NCI-H1417 (cell line): ENCODE measurements around the gene GPR37L1.

Source experiments
- DNase-seq, 3 experiments: peaks; one replicate each; lab custom pipeline; 2025; lab: John Stamatoyannopoulos, UW

GPR37L1 gene, protein sequence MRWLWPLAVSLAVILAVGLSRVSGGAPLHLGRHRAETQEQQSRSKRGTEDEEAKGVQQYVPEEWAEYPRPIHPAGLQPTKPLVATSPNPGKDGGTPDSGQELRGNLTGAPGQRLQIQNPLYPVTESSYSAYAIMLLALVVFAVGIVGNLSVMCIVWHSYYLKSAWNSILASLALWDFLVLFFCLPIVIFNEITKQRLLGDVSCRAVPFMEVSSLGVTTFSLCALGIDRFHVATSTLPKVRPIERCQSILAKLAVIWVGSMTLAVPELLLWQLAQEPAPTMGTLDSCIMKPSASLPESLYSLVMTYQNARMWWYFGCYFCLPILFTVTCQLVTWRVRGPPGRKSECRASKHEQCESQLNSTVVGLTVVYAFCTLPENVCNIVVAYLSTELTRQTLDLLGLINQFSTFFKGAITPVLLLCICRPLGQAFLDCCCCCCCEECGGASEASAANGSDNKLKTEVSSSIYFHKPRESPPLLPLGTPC

DNA sequence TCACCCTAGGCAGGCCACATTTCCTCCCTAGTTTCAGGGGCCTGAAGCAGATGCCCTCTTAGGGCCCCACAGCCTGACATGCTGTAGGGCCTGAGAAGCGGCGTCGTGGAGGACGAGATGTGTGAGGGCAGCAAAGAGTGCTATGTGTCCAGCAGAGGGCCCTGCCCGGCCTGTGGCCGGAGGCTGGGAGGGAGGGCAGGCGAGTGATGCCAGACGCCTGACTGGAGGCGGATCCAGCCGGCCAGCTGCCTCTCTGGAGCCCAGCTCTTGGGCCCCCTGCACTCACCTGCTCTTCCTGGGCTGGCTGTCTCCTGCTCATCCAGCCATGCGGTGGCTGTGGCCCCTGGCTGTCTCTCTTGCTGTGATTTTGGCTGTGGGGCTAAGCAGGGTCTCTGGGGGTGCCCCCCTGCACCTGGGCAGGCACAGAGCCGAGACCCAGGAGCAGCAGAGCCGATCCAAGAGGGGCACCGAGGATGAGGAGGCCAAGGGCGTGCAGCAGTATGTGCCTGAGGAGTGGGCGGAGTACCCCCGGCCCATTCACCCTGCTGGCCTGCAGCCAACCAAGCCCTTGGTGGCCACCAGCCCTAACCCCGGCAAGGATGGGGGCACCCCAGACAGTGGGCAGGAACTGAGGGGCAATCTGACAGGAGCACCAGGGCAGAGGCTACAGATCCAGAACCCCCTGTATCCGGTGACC is at the start of gene GPR37L1:
Gene GPR37L1, plus strand, starts transcription at position 279 of the 697 bp plus-strand sequence. Its CDS starts 47 bp downstream, at position 326.
- DNase-seq, result peak in 2 of 3 experiments; percentile 16 to 48

DNA sequence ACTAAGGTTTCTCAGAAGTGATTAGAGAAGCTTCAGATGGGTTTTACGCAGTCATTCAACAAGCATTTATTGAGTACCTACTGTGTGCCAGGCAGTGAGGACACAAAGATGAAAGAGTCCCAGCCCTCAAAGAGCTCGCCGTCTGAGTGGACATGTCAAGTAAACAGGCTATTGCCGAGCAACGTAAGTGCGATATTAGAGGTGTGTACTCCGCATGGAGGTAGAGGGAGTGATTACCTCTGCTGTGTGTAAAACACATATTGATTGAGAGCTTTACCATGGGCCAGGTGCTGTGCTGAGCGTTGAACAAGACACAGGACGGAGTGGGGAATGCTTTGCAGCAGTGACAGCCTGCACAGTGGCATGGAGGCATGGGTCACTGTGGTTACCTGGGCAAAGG is 49.5 kb upstream of the GPR37L1 start:
- no peak for DNase-seq

- DNase-seq, result peak in 1 of 3 experiments; percentile 68
These were observed 47.7 kb upstream of the GPR37L1 start for GRCh38 chr1:202074985-202075384.

- DNase-seq, result peak in 1 of 3 experiments; percentile 68
These were observed 47.3 kb upstream of the GPR37L1 start for GRCh38 chr1:202075389-202075788.

DNA sequence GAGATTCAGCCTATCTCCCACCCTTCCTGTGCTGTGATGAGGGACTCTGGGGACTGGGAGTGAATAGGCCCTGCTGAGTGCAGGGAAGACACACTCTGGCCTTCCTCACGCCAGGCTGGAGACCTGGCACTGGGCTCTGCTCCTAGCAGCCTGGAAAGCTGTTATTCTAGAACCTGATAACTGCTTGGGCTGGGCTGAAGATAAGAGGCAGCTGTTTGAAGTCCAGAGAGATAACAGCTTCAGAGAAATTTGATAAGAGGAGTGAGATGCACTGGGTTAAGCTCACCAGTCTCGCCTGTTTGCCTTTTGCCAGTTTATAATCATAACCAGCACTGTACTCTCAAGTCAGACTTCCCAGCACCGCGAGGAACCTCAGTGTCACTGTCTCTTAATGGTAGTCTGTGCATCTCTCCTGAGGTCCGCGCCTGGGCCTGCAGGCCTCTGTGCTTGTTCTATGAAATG is 46.6 kb upstream of the GPR37L1 start:
- peak in 1 of 3 experiments; percentile 75 for DNase-seq

- DNase-seq, result no peak
These were observed 44.5 kb upstream of the GPR37L1 start for GRCh38 chr1:202078241-202078640.

- DNase-seq, result peak in 1 of 3 experiments; percentile 23
These were observed 40.7 kb upstream of the GPR37L1 start for GRCh38 chr1:202081992-202082391.

GRCh38 chr1:202084791-202085681 is 37.7 kb upstream of the GPR37L1 start:
- DNase-seq, result peak; percentile 77 to 83 (median 78)

DNA sequence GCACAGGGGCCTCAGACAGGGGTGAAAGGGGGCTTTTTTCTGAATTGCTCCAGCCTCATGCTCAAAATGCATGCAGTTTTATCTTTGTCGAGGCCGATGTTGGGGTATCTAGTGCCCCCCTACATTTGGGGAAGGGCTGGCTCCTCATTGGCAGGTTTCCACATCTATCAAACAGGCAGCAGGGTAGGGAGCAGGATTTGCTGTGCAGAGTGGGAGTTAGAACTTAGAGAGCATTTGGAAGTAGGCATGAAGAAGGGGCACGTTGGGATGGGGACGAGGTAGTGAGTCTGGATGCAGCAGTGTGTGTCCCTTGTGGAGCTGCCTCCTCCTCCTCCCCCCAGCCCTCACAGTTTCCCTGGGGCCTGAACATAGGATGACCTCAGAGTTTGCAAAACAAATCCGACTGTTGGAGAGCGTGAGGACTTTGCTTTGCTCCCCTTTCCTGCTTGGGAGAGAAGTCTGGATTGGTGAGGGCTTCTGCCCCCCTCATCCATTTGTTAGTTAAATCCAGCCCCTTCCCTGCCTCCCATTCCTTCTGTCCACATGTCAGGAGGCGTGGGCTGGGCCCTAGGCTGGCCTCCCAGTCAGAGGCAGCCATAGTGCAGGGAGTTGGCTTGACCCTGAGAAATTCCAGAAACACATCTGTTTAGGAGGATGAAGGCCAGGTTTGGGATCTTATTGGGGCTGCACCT is 36.9 kb upstream of the GPR37L1 start:
- DNase-seq, result peak in 1 of 3 experiments; percentile 48

DNA sequence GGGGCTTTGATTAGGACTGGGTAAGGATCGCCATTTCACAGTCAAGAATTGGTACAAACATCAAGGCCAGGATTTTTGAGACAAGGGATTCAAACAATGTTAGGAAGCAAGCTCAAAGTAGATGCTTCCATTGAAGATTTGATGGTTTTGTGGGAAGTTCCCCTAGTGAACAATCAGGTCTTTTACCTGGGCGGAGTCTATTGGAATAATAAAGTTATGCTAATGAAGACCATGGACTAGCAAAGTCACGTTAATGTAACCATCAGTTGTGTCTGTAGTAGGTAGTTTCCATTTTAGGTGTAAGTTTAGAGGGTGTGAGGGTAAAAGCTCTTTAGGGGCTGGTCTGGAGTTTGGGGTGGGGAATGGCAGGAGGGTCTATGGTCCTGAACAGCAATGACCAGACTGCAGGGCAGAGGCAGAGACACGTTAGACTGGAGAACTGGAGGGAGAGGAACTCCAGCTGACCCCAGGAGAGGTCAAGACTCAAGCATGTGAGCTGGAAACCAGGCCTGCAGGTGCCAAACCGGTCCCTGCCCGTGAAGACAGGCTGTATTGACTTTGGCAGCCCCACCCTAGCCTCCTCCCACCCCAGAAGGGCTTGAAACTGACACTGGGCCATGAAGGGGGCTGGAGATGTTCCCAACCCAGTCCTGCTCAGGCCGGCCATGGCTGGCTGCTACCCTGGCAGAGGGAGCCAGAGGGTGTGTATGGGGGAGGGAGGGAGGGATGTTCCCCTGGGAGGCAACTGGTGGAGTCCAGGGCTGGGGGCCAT is 36.0 kb upstream of the GPR37L1 start:
- peak in 1 of 3 experiments; percentile 86 for DNase-seq

DNA sequence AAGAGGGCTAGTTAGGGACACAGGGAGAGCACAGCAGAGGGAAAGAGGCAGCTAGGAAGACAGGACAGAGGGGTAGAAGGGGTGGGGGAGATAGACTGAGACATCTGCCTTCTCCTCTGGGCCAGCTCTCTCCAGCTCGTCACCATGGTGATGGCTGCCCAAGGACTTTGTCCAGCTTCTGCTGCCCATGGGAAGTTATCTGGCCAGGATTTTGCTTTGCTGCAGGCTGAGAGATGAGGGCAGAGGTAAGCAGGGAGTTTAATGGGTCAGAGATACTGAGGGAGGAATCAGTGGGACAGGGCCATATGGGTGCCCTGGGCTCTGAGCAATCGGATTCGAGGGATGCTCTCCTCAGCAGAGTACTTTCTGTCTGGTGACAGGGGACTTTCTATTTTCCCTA is 34.5 kb upstream of the GPR37L1 start:
- peak in 2 of 3 experiments; percentile 40 to 59 for DNase-seq

- no peak for DNase-seq
These were observed 31.7 kb upstream of the GPR37L1 start for GRCh38 chr1:202090994-202091393.

- DNase-seq, result no peak
These were observed 28.9 kb upstream of the GPR37L1 start for GRCh38 chr1:202093858-202094257.

DNA sequence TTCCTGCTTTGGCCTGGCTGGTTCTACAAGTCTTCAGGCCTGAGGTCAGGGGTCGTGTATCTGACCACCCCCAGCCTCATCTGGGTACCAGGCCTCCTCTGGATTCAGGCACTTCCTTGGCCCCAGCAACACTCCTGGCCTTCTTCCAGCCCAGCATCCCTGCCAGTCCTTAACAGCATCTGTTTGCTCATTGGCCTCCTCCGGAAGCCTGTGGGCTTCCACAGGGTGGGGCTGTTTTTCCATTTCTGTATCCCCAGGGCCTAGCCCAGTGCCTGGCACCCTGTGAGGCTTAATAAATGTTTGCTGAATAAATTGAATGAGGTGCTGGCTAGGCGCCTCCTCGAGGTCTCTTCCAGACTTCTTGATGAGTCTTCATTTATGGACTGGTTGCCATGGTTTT is 21.5 kb upstream of the GPR37L1 start:
- DNase-seq, result peak in 2 of 3 experiments; percentile 15 to 43

- no peak for DNase-seq
These were observed 18.6 kb upstream of the GPR37L1 start for GRCh38 chr1:202104073-202104472.

DNA sequence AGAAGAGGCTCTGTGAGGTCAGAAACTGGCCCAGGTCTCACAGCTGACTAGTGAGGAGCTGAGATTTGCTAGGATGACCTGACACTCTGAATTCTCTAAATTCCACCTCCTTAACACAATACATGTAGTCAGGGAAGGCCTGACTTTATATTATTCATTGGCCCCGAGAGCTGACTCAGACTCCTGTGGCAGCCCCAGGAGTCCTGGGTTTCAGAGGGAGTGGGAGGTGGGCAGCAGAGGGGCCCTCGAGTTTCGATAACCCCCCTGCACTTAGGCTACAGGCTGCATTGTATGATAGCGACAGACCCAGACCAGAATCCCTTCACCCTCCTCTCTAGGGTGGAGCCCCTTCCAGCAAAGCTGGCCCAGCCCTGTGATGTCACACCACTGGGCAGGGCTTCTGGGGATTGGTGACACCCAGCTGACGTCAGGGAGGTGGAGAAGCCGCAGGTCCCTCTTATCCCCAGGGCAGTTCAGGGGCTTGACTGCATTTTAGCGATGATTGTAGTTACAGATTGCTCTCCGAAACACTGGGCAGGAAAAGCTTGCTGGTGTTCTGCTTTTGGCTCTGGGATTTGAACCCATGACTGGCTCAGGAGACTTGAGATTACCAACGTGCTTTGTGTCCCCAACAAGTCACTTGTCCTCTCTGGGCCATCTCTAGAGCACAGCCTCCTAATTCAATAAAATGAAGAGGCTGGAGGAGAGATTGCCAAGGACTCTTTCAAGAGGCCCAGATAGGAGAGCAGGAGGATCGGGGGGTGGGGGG is 17.0 kb upstream of the GPR37L1 start:
- DNase-seq, result peak; percentile 67 to 78 (median 70)

- peak; percentile 65 to 89 (median 83) for DNase-seq
These were observed 16.1 kb upstream of the GPR37L1 start for GRCh38 chr1:202106340-202107254.

DNA sequence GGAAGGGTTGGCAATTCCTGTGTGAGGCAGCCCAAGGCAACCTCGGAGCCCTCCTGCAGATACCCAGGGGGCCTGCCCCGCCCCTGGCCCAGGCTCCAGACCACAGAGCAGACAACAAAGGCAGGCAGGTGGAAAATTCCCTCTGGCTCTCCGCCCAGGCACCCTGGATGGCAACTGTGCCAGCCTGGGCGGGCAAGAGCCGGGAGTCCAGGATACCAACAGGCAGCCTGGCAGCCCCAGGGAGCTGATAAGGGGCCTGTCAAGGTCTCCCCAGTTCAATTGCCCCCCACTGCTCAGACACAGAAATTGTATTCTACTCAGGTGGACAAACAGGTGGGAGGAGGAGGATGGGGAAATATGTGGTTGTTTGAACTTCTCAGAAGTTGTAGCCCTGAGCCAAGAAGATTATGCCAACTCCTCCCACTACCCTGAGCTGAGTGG is 15.4 kb upstream of the GPR37L1 start:
- DNase-seq, result peak; percentile 61 to 94 (median 88)
